H9 (cell line): ENCODE data around the gene CDH16. TPM values are rescaled to one million over a fixed set of nuclear protein-coding genes. Genes with fewer than 3 reads are reported as not detected.

ENCODE experiments used
- DNase-seq: peaks from one replicate; pipeline ENCODE4 v3.0.0-alpha.2; 2017
- H2AFZ ChIP-seq: one replicate; pipeline ENCODE4 v1.6.1; 2013; ENCODE audit warnings: mild to moderate bottlenecking, low read length, control low read depth, moderate library complexity
- H2AK5ac ChIP-seq: 2 replicates; pipeline ENCODE4 v1.6.1; 2013; ENCODE audit warnings: low read length, control low read depth, mixed read lengths; ENCODE audit not compliant: insufficient read length
- H2BK120ac ChIP-seq: one replicate; pipeline ENCODE4 v1.6.1; 2013; ENCODE audit warnings: low read depth, mild to moderate bottlenecking, low read length, control low read depth, inconsistent platforms; ENCODE audit not compliant: poor library complexity, severe bottlenecking
- H2BK12ac ChIP-seq: 2 replicates; pipeline ENCODE4 v1.6.1; 2013; ENCODE audit warnings: low read length, control low read depth, mixed read lengths, low read depth; ENCODE audit not compliant: insufficient read length
- H2BK15ac ChIP-seq: 2 replicates; pipeline ENCODE4 v1.6.1; 2013; ENCODE audit warnings: low read depth, low read length, control low read depth
- H2BK20ac ChIP-seq: one replicate; pipeline ENCODE4 v1.6.1; 2013; ENCODE audit warnings: low read depth, mild to moderate bottlenecking, low read length, control low read depth, inconsistent platforms; ENCODE audit not compliant: poor library complexity, severe bottlenecking
- H2BK5ac ChIP-seq: 2 replicates; pipeline ENCODE4 v1.6.1; 2013; ENCODE audit warnings: low read length, control low read depth, mixed read lengths; ENCODE audit not compliant: insufficient read length
- H3K14ac ChIP-seq: 2 replicates; pipeline ENCODE4 v1.6.1; 2013; ENCODE audit warnings: low read length, control low read depth; ENCODE audit not compliant: insufficient read depth
- H3K18ac ChIP-seq: 2 replicates; pipeline ENCODE4 v1.6.1; 2013; ENCODE audit warnings: low read depth, mild to moderate bottlenecking, mixed read lengths, low read length, control low read depth; ENCODE audit not compliant: insufficient read length
- H3K23ac ChIP-seq: 2 replicates; pipeline ENCODE4 v1.6.1; 2013; ENCODE audit warnings: low read length, control low read depth, mixed read lengths, low read depth; ENCODE audit not compliant: insufficient read length
- H3K23me2 ChIP-seq: 2 replicates; pipeline ENCODE4 v1.6.1; 2013; ENCODE audit warnings: low read depth, mild to moderate bottlenecking, mixed read lengths, low read length, control low read depth; ENCODE audit not compliant: insufficient read length, poor library complexity, severe bottlenecking
- H3K27ac ChIP-seq: 2 replicates; pipeline ENCODE4 v1.5.1; 2013; ENCODE audit warnings: low read length, control low read depth, mixed read lengths, low read depth; ENCODE audit not compliant: insufficient read length
- H3K27me3 ChIP-seq: 2 replicates; pipeline ENCODE4 v1.6.1; 2013; ENCODE audit warnings: low read length, control low read depth, inconsistent platforms; ENCODE audit not compliant: insufficient read depth
- H3K4ac ChIP-seq: 2 replicates; pipeline ENCODE4 v1.6.1; 2013; ENCODE audit warnings: low read depth, mild to moderate bottlenecking, control low read depth, inconsistent platforms, low read length, moderate library complexity
- H3K4me1 ChIP-seq: 2 replicates; pipeline ENCODE4 v1.6.1; 2013; ENCODE audit warnings: low read length, control low read depth, inconsistent platforms; ENCODE audit not compliant: insufficient read depth
- H3K4me2 ChIP-seq: 2 replicates; pipeline ENCODE4 v1.6.1; 2013; ENCODE audit warnings: low read length, control low read depth, mixed read lengths; ENCODE audit not compliant: insufficient read length, insufficient read depth
- H3K56ac ChIP-seq: 2 replicates; pipeline ENCODE4 v1.6.1; 2013; ENCODE audit warnings: low read depth, mild to moderate bottlenecking, mixed read lengths, low read length, control low read depth; ENCODE audit not compliant: insufficient read length
- H3K79me1 ChIP-seq: 2 replicates; pipeline ENCODE4 v1.6.1; 2013; ENCODE audit warnings: low read depth, mild to moderate bottlenecking, moderate library complexity, low read length, control low read depth, inconsistent platforms; ENCODE audit not compliant: insufficient read depth, poor library complexity, severe bottlenecking
- H3K79me2 ChIP-seq: 2 replicates; pipeline ENCODE4 v1.6.1; 2013; ENCODE audit warnings: low read length, control low read depth, inconsistent platforms; ENCODE audit not compliant: insufficient read depth
- H3K9ac ChIP-seq: 2 replicates; pipeline ENCODE4 v1.6.1; 2013; ENCODE audit warnings: low read length, control low read depth, mixed read lengths; ENCODE audit not compliant: insufficient read length; ENCODE audit errors: extremely low read depth
- H3K9me3 ChIP-seq: one replicate; pipeline ENCODE4 v1.6.1; 2013; ENCODE audit warnings: low read depth, low read length, inconsistent platforms; ENCODE audit not compliant: control insufficient read depth
- H3T11ph ChIP-seq: one replicate; pipeline ENCODE4 v1.6.1; 2013; ENCODE audit warnings: mild to moderate bottlenecking, low read length, control low read depth, inconsistent platforms
- H4K20me1 ChIP-seq: one replicate; pipeline ENCODE4 v1.6.1; 2013; ENCODE audit not compliant: control insufficient read depth, insufficient read length, insufficient read depth
- H4K5ac ChIP-seq: 2 replicates; pipeline ENCODE4 v1.6.1; 2013; ENCODE audit warnings: low read depth, mild to moderate bottlenecking, mixed read lengths, low read length, control low read depth; ENCODE audit not compliant: insufficient read length
- H4K8ac ChIP-seq: replicated peaks from 2 replicates; pipeline ENCODE4 v1.6.1; 2013; ENCODE audit warnings: low read length, control low read depth, mixed read lengths, low read depth; ENCODE audit not compliant: insufficient read length
- H4K91ac ChIP-seq: 2 replicates; pipeline ENCODE4 v1.6.1; 2013; ENCODE audit warnings: low read depth, mild to moderate bottlenecking, moderate library complexity, mixed read lengths, low read length, control low read depth; ENCODE audit not compliant: insufficient read length
- H3K27ac Mint-ChIP-seq, 3 experiments: 2 replicates in 2 of 3; 3 replicates in 1 of 3; pipeline ENCODE4 v1.8.0; 2020 to 2021; ENCODE audit warnings: mixed read lengths in 3 of 3, mild to moderate bottlenecking in 1 of 3, moderate library complexity in 1 of 3
- H3K27me3 Mint-ChIP-seq: 2 replicates; pipeline ENCODE4 v1.8.0; 2021; ENCODE audit warnings: low read depth, mild to moderate bottlenecking, moderate library complexity, mixed read lengths
- H3K36me3 Mint-ChIP-seq, 3 experiments: 2 replicates in 2 of 3; 3 replicates in 1 of 3; pipeline ENCODE4 v1.8.0; 2020 to 2021; ENCODE audit warnings: low read depth in 3 of 3, mixed read lengths in 3 of 3; ENCODE audit not compliant: insufficient read depth in 1 of 3
- H3K4me1 Mint-ChIP-seq, 2 experiments: 2 replicates each; pipeline ENCODE4 v1.8.0; 2020; ENCODE audit warnings: mixed read lengths in 2 of 2
- H3K4me3 Mint-ChIP-seq, 2 experiments: 2 replicates in 1 of 2; 3 replicates in 1 of 2; pipeline ENCODE4 v1.8.0; 2020 to 2021; ENCODE audit warnings: mild to moderate bottlenecking in 2 of 2, mixed read lengths in 2 of 2, moderate library complexity in 1 of 2
- H3K9me3 Mint-ChIP-seq, 2 experiments: 2 replicates in 1 of 2; 3 replicates in 1 of 2; pipeline ENCODE4 v1.8.0; 2020; ENCODE audit warnings: mild to moderate bottlenecking in 2 of 2, mixed read lengths in 2 of 2, moderate library complexity in 1 of 2
- CTCF ChIP-seq: fragments of 200-600 bp; sonication (generic); conservative IDR thresholded peaks from 3 replicates; pipeline ENCODE4 v1.8.0; 2021; ENCODE audit warnings: antibody characterized with exemption, mild to moderate bottlenecking
- WGBS: extraction: QIAGEN DNeasy Blood & Tissue Kit; methylation state at CpG from one replicate; pipeline ENCODE4 v1.1.7; 2013; ENCODE audit warnings: missing lambda C conversion rate, low lambda C conversion rate, mixed read lengths; ENCODE audit not compliant: insufficient read length; ENCODE audit errors: extremely low coverage; 5-methylcytosine and 5-hydroxymethylcytosine counted together
- total RNA-seq: library from RNA; stranded (reverse); gene quantifications from 2 replicates; pipeline ENCODE4 v1.2.1, GENCODE V29; 2021

CDH16 gene
- total RNA-seq, 1 experiment from 2014 or later = not detected

GRCh38 chr16:66894055-66894454 lies 24.6 kb downstream of the CDH16 start:
- Histone ChIP-seq H2BK120ac (no peak overlapping the region), H3K79me1 (no peaks in the 10 kb centered on the region), H3K56ac (no peak overlapping the region), H4K8ac (no peak overlapping the region), H2BK15ac (no peak overlapping the region), H4K5ac (no peak overlapping the region), H3K9ac (no peak overlapping the region), H3K23me2 (no peaks in the 10 kb centered on the region), H3K4me2 (no peak overlapping the region), H2BK5ac (no peak overlapping the region), H3K4ac (no peak overlapping the region), H3K79me2 (no peaks in the 10 kb centered on the region), H3K27ac (no peak overlapping the region), H3T11ph (no peak overlapping the region), H2BK12ac (no peak overlapping the region), H4K91ac (no peak overlapping the region), H3K27me3 (no peaks in the 10 kb centered on the region), H2BK20ac (no peak overlapping the region), H2AK5ac (no peak overlapping the region), H2AFZ (no peak overlapping the region), H3K23ac (no peak overlapping the region), H3K14ac (no peak overlapping the region), H3K4me1 (no peaks in the 10 kb centered on the region), H3K9me3 (no peaks in the 10 kb centered on the region), H4K20me1 (peaks cover 4% of the 10 kb centered on the region), H3K18ac (no peak overlapping the region)
- peaks cover 6 to 7% of the 10 kb centered on the region in 2 experiments for H3K4me1 Mint-ChIP-seq
- DNase-seq = no peak
- no peak overlapping the region for H3K27ac Mint-ChIP-seq
- peaks cover 3% of the 10 kb centered on the region for H3K27me3 Mint-ChIP-seq
- no peaks in the 10 kb centered on the region for H3K9me3 Mint-ChIP-seq
- peaks cover 0 to 7% (median 4%) of the 10 kb centered on the region in 3 experiments; a peak in 2 of 7 replicates for H3K36me3 Mint-ChIP-seq
- no peak for TF ChIP-seq CTCF
- no CpG with 5 or more reads among the region's 2 CpGs for WGBS
- H3K4me3 Mint-ChIP-seq = no peak overlapping the region
